Upper lobe of right lung (tissue), 1 donor: ENCODE measurements around the gene COL5A3. TPM values are rescaled to one million over a fixed set of nuclear protein-coding genes. Genes with fewer than 3 reads are reported as not detected.

Experiments used
- ATAC-seq: fragments of 200-7000 bp; cut with Tn5 transposase; one replicate; pipeline ENCODE4 v1.9.1; 2020; ENCODE audit warnings: mild to moderate bottlenecking, moderate library complexity
- DNase-seq: peaks from one replicate; pipeline ENCODE4 v3.0.0-alpha.2; 2020
- H3K27ac ChIP-seq: fragments of 200-600 bp; one replicate; pipeline ENCODE4 v1.8.0; 2022
- H3K27me3 ChIP-seq: fragments of 200-600 bp; one replicate; pipeline ENCODE4 v1.8.0; 2022; ENCODE audit warnings: mild to moderate bottlenecking
- H3K36me3 ChIP-seq: fragments of 200-600 bp; one replicate; pipeline ENCODE4 v1.8.0; 2022
- H3K4me1 ChIP-seq: fragments of 200-600 bp; one replicate; pipeline ENCODE4 v1.8.0; 2022
- H3K4me3 ChIP-seq: fragments of 200-600 bp; one replicate; pipeline ENCODE4 v1.8.0; 2022; ENCODE audit warnings: mild to moderate bottlenecking
- H3K9me3 ChIP-seq: fragments of 200-600 bp; one replicate; pipeline ENCODE4 v1.8.0; 2022
- intact Hi-C: fragments of 100-400 bp; cut with DNase I; formaldehyde crosslinking; loops from one replicate; pipeline ENCODE4 v1.11.0; 2022
- microRNA-seq: library from miRNA; unstranded; fragments of <30 nt; microRNA quantifications from one replicate; pipeline ENCODE4 v1.2.0, GENCODE V29; 2020; ENCODE audit warnings: borderline microRNAs expressed
- total RNA-seq: library from RNA; stranded (reverse); fragmentation: NEBNext Ultra II Directional; extraction: Animal tissue kit (Norgen Biotek cat#: 25700); gene quantifications from one replicate; pipeline ENCODE4 v1.2.1, GENCODE V29; 2021
- TF ChIP-seq, protein P1 (sequence below): fragments of 200-600 bp; IDR thresholded peaks from one replicate; pipeline ENCODE4 v1.8.0; 2022; ENCODE audit warnings: antibody characterized with exemption
- donor health status: DM: no; HTN: yes; CAD: no; lungs with severe emphysema.

COL5A3 gene
- total RNA-seq, 1 donor from 2014 or later, result 9.6 TPM

DNA sequence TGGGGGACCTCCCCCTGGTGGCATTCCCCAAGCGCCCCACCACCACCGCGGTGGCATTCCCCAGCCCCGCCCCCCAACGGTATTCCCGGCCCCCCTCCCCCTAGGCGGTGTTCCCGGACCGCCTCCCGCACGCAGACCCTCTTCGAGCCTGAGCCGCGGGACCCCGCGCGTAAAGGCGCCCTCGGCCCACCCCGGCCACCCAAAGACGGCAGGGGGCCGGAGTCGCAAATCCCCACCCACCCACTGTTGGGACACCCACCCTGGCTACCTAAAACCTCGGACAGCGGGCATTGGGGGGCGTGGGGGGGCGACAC lies 96.3 kb downstream of the COL5A3 start:
- DNase-seq (no peak), ATAC-seq (peak; percentile 2)
- H3K4me1 ChIP-seq, result peaks cover 10% of the 10 kb centered on the region
- TF ChIP-seq, protein P1, sequence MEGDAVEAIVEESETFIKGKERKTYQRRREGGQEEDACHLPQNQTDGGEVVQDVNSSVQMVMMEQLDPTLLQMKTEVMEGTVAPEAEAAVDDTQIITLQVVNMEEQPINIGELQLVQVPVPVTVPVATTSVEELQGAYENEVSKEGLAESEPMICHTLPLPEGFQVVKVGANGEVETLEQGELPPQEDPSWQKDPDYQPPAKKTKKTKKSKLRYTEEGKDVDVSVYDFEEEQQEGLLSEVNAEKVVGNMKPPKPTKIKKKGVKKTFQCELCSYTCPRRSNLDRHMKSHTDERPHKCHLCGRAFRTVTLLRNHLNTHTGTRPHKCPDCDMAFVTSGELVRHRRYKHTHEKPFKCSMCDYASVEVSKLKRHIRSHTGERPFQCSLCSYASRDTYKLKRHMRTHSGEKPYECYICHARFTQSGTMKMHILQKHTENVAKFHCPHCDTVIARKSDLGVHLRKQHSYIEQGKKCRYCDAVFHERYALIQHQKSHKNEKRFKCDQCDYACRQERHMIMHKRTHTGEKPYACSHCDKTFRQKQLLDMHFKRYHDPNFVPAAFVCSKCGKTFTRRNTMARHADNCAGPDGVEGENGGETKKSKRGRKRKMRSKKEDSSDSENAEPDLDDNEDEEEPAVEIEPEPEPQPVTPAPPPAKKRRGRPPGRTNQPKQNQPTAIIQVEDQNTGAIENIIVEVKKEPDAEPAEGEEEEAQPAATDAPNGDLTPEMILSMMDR, result no peak
- H3K36me3 ChIP-seq, result no peaks in the 10 kb centered on the region
- H3K9me3 ChIP-seq, result no peaks in the 10 kb centered on the region
- intact Hi-C loops, result no loop called here
- H3K27ac ChIP-seq, result no peak overlapping the region
- H3K4me3 ChIP-seq, result peak overlapping the region; percentile 51
- peaks cover 15% of the 10 kb centered on the region for H3K27me3 ChIP-seq

DNA sequence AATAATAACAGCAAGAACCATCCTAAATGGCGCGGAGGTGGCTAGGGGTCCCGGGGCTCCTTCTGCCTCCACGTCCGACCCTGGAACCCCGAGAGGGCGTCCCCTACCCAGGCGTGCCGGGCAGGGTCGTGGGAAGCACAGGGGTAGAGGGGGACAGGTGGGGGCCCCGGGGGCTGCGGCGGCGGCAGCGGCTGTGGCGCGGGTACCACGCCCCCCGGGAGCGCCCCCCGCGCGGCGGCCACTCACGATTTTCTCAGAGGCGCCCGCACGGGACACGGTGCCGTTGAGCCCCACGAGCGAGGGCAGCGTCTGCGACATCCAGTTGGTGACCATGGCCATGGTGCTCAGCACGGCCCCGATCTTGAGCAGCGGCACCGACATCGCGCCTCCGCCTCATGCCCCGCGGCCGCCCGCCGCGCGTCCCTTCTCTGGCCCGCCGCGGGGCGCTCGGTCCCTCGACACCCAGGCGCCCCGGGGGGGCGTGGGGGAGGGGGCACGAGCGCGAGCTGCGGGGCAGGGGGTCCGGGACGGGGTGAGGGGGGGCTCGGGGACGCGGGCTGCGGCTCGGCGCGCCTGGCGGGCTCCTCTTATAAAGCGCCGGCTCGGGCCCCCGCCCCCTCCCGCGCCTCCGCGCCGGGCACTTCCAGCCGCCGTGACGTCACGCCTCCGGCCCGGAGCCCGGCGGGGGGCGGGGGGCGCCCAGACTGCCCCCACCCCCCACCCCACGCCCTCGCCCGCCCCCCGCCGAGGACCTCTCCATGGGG lies 96.9 kb downstream of the COL5A3 start:
- H3K4me1 ChIP-seq, result peaks cover 10% of the 10 kb centered on the region
- no peaks in the 10 kb centered on the region for H3K36me3 ChIP-seq
- no peak overlapping the region for H3K27ac ChIP-seq
- intact Hi-C loops, result no loop called here
- H3K27me3 ChIP-seq, result peaks cover 15% of the 10 kb centered on the region
- ATAC-seq (peak; percentile 5), DNase-seq (peak; percentile 66)
- TF ChIP-seq, protein P1, result no peak
- no peaks in the 10 kb centered on the region for H3K9me3 ChIP-seq
- H3K4me3 ChIP-seq, result peak overlapping the region; percentile 51

DNA sequence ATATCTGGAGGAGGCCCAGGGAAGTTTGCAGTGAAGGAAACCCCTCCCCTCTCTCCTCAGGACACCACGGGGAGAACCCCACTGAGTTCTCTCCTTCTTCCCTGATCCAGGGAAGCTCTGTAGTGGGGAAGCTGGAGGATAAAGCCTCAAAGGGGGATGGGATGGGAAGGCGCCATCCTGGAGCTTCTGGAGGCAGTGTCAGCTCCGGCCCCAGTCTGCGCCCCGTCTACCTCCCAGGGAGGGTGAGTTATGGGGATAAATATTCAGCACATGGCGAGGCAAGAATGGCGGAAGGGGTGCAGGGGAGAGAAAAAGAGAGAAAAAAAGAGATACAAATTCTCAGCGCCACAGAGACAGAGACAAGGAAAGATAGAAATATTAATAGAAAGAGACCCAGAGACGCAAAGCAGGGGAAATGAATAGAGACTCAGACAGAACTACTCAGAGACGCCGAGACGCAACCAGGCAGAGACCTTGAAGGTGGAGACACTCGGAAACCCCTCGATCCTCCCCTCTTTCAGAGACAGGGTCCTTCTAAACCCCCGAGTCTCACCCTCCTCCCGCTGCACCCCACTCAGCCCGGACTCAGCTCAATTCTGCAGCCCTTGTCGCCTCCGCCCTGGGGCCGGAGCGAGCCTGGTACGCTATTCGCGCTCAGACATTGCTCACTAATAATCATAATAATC lies 97.6 kb downstream of the COL5A3 start:
- Histone ChIP-seq H3K4me1 (peaks cover 10% of the 10 kb centered on the region), H3K27me3 (peaks cover 15% of the 10 kb centered on the region), H3K27ac (no peak overlapping the region), H3K9me3 (no peaks in the 10 kb centered on the region), H3K36me3 (no peaks in the 10 kb centered on the region), H3K4me3 (peak overlapping the region; percentile 51)
- TF ChIP-seq, protein P1, result no peak
- intact Hi-C loops, result no loop called here
- ATAC-seq, result no peak
- DNase-seq, result no peak

DNA sequence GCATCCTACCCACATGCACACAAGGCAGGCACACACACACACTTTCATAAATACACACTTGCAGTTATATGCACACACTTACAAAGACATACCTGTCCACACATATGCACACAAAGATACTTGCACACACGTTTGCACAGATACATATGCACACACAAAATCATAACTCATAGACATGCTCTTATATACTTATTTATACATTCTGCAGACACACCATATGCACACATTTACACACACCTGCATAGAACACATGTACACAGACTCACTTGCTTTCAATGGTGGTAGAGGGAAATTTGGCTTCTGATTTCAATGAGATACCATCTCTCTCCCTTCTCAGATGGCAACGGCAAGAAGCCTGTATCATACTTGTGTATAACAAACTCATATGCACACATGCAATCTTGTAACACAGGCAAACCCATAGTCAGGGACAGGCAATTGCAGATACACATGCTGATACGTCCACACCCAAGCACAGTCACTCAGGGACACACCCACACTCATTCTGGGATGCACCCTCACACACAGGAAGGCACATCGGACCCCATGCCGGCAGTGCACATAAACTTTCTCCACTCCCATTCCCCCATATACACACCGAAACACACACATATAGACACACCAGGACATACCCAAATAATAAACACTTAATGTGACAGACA lies 98.6 kb downstream of the COL5A3 start:
- TF ChIP-seq, protein P1, result no peak
- Histone ChIP-seq H3K4me3 (no peak overlapping the region), H3K27me3 (peaks cover 15% of the 10 kb centered on the region), H3K27ac (no peak overlapping the region), H3K4me1 (peaks cover 10% of the 10 kb centered on the region), H3K36me3 (no peaks in the 10 kb centered on the region), H3K9me3 (no peaks in the 10 kb centered on the region)
- intact Hi-C loops, result no loop called here
- ATAC-seq, result no peak
- no peak for DNase-seq

DNA sequence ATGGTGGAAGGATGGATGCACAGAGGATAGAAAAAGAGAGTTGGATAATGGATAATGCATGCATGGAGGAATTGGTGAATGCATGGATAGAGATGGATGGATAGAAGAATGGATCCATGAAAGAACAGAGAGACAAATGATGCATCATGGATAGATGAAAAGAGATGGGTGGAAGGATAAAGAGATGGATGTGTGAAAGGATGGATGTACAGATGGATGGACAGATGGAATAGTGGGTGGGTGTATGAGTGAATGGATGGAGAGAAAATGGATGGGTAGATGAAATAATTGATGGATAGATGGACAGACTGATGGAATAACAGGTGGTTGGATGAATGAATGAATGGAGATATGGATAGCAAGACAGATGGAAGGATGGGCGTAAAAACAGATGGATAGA lies 99.7 kb downstream of the COL5A3 start:
- DNase-seq (no peak), ATAC-seq (no peak)
- Histone ChIP-seq H3K4me3 (no peak overlapping the region), H3K9me3 (no peaks in the 10 kb centered on the region), H3K36me3 (no peaks in the 10 kb centered on the region), H3K27me3 (peaks cover 15% of the 10 kb centered on the region), H3K4me1 (peaks cover 10% of the 10 kb centered on the region), H3K27ac (no peak overlapping the region)
- intact Hi-C loops, result no loop called here
- TF ChIP-seq, protein P1, result no peak

Small RNAs within 50 kb of the gene (microRNA-seq; reads per million reads assigned to microRNA genes)
- not detected for gene MIR5589

Other genes starting within 250 kb of the COL5A3 start
- 10.2 TPM for gene ZNF846, start 241.8 kb downstream of the COL5A3 start, total RNA-seq
- gene FBXL12, start 191.4 kb downstream of the COL5A3 start, total RNA-seq, result 21.5 TPM
- 220 TPM for gene UBL5, start 182.6 kb downstream of the COL5A3 start, total RNA-seq
- 50.3 TPM for gene PIN1, start 175.2 kb downstream of the COL5A3 start, total RNA-seq
- 14.6 TPM for gene OLFM2, start 74.0 kb downstream of the COL5A3 start, total RNA-seq
- gene RDH8, start 3.0 kb upstream of the COL5A3 start, total RNA-seq, result not detected
- gene SHFL, start 75.8 kb upstream of the COL5A3 start, total RNA-seq, result 52.0 TPM
- gene ANGPTL6, start 92.2 kb upstream of the COL5A3 start, total RNA-seq, result 0.23 TPM
- gene PPAN, start 95.9 kb upstream of the COL5A3 start, total RNA-seq, result 35.2 TPM
- 13.5 TPM for gene P2RY11, start 101.2 kb upstream of the COL5A3 start, total RNA-seq
- gene EIF3G, start 109.4 kb upstream of the COL5A3 start, total RNA-seq, result 175 TPM
- 72.1 TPM for gene DNMT1, start 184.4 kb upstream of the COL5A3 start, total RNA-seq
- gene S1PR2, start 220.8 kb upstream of the COL5A3 start, total RNA-seq, result 21.7 TPM
- 41.5 TPM for gene MRPL4, start 241.7 kb upstream of the COL5A3 start, total RNA-seq